Natural killer cell (primary cell): ENCODE measurements around the gene GGTA1. TPM values are rescaled to one million over a fixed set of nuclear protein-coding genes. Genes with fewer than 3 reads are reported as not detected.

Source experiments
- ATAC-seq, 3 donors: fragments of 150-1000 bp in 2 of 3; fragments of 200-7000 bp in 1 of 3; cut with Tn5 transposase; 1 replicate in 1 of 3; 2 replicates in 2 of 3; pipeline ENCODE4 v1.10.0; 2021; ENCODE audit warnings: mild to moderate bottlenecking in 2 of 3, moderate library complexity in 2 of 3
- DNase-seq, 2 donors: peaks; one replicate each; pipeline versions ENCODE4 v3.0.0 to v3.0.0-alpha.2; 2013 to 2021; ENCODE audit warnings: mixed read lengths in 1 of 2
- H3K27ac ChIP-seq: one replicate; pipeline ENCODE4 v1.5.1; 2013; ENCODE audit warnings: mild to moderate bottlenecking, low read length
- H3K27me3 ChIP-seq: one replicate; pipeline ENCODE4 v1.6.1; 2013; ENCODE audit warnings: low read length; ENCODE audit not compliant: control insufficient read depth, insufficient read depth
- H3K36me3 ChIP-seq: one replicate; pipeline ENCODE4 v1.6.1; 2013; ENCODE audit warnings: low read length; ENCODE audit not compliant: control insufficient read depth, insufficient read depth
- H3K4me1 ChIP-seq: one replicate; pipeline ENCODE4 v1.6.1; 2013; ENCODE audit warnings: low read length; ENCODE audit not compliant: control insufficient read depth, insufficient read depth
- H3K4me3 ChIP-seq: one replicate; pipeline ENCODE4 v1.5.1; 2013; ENCODE audit warnings: low read length
- H3K9me3 ChIP-seq: one replicate; pipeline ENCODE4 v1.6.1; 2013; ENCODE audit warnings: low read length; ENCODE audit not compliant: control insufficient read depth, insufficient read depth
- H3K27ac Mint-ChIP-seq, 2 donors: one replicate each; pipeline ENCODE4 v1.8.0; 2022; ENCODE audit warnings: mild to moderate bottlenecking in 2 of 2, mixed read lengths in 2 of 2, moderate library complexity in 1 of 2
- H3K27me3 Mint-ChIP-seq, 2 donors: one replicate each; pipeline ENCODE4 v1.8.0; 2022; ENCODE audit warnings: low read depth in 2 of 2, mixed read lengths in 2 of 2
- H3K36me3 Mint-ChIP-seq: one replicate; pipeline ENCODE4 v1.8.0; 2022; ENCODE audit warnings: mixed read lengths
- H3K4me1 Mint-ChIP-seq, 2 donors: one replicate each; pipeline ENCODE4 v1.8.0; 2022; ENCODE audit warnings: mixed read lengths in 2 of 2
- H3K4me3 Mint-ChIP-seq: one replicate; pipeline ENCODE4 v1.8.0; 2022; ENCODE audit warnings: mild to moderate bottlenecking, moderate library complexity, mixed read lengths
- H3K9me3 Mint-ChIP-seq, 2 donors: one replicate each; pipeline ENCODE4 v1.8.0; 2022; ENCODE audit warnings: mixed read lengths in 2 of 2
- WGBS: methylation state at CpG from one replicate; pipeline ENCODE4 v1.1.7; 2013; ENCODE audit warnings: missing lambda C conversion rate; ENCODE audit not compliant: insufficient coverage; 5-methylcytosine and 5-hydroxymethylcytosine counted together
- intact Hi-C: fragments of 100-400 bp; cut with micrococcal nuclease; formaldehyde crosslinking; loops from one replicate; pipeline ENCODE4 v1.14.2; 2022
- total RNA-seq, 4 donors: library from RNA; stranded (reverse); fragments of 120-200 nt in 1 of 4; gene quantifications; one replicate each; pipeline versions ENCODE4 v1.2.3 to v1.2.4, GENCODE V29; 2013 to 2022
- TF ChIP-seq, protein P1 (sequence below): fragments of 200-600 bp; IDR thresholded peaks from one replicate; pipeline ENCODE4 v1.8.0; 2022; ENCODE audit warnings: antibody characterized with exemption

Gene GGTA1
- under 1 TPM; 0.23 to 0.87 (median 0.55) TPM for total RNA-seq
- total RNA-seq (2013): 7.6 TPM

DNA sequence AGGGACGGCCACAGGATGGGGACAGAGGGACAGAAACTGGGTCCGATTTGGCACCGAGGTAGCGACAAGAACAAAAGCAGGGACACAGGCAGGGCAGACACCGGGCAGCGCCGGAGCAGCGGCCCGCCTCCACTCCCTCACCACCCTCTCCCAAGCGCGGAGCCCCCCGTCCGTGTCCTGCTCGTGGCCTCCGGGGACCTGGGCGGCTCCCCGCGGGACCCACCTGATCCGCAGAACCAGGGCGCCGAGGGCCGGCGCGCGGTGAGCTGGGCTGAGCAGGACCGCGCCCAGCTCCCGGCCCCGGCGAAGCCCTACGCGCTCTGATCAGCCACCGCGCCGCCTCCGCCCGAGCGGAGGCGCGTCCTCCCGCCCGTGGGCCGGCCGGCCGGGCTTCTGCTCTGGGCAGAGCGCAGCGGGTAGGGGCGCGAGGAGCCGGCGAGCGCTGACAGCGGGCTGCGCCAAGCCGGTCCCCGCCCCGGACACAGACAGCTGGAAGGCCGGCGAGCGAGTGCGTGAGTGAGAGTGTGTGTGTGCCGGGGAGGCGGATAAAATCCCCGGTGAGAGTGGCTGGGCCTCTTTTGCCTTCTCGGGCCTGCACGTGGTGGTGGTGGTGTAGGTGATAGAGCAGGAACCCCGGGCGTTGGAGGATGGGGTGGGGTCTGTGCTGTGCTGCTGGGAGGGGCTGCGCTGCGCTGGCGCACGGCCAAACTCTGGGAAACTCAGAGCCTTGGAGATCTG, at the start of gene GGTA1:
Gene GGTA1, minus strand, starts transcription at position 418 of the 738 bp plus-strand sequence. CDS start 31,922 bp downstream, outside the sequence.
- intact Hi-C loops: no loop called here
- ATAC-seq: peak in 2 of 3 donors; percentile 54 to 56
- H3K36me3 ChIP-seq: no peaks in the 10 kb centered on the region
- H3K9me3 ChIP-seq: no peaks in the 10 kb centered on the region
- peaks cover 21% of the 10 kb centered on the region for H3K4me1 ChIP-seq
- peaks cover 16% of the 10 kb centered on the region for H3K27me3 ChIP-seq
- peaks cover 55 to 60% of the 10 kb centered on the region in 2 donors for H3K27me3 Mint-ChIP-seq
- peak within 1 kb of the TSS; percentile 70 for H3K4me3 Mint-ChIP-seq
- H3K36me3 Mint-ChIP-seq: no peaks in the 10 kb centered on the region
- H3K4me3 ChIP-seq: peak within 1 kb of the TSS; percentile 0
- H3K27ac Mint-ChIP-seq: no peak within 1 kb of the TSS
- TF ChIP-seq, protein P1, sequence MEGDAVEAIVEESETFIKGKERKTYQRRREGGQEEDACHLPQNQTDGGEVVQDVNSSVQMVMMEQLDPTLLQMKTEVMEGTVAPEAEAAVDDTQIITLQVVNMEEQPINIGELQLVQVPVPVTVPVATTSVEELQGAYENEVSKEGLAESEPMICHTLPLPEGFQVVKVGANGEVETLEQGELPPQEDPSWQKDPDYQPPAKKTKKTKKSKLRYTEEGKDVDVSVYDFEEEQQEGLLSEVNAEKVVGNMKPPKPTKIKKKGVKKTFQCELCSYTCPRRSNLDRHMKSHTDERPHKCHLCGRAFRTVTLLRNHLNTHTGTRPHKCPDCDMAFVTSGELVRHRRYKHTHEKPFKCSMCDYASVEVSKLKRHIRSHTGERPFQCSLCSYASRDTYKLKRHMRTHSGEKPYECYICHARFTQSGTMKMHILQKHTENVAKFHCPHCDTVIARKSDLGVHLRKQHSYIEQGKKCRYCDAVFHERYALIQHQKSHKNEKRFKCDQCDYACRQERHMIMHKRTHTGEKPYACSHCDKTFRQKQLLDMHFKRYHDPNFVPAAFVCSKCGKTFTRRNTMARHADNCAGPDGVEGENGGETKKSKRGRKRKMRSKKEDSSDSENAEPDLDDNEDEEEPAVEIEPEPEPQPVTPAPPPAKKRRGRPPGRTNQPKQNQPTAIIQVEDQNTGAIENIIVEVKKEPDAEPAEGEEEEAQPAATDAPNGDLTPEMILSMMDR: no peak
- no peak for DNase-seq
- no peak within 1 kb of the TSS for H3K27ac ChIP-seq
- H3K9me3 Mint-ChIP-seq: no peaks in the 10 kb centered on the region
- WGBS: 1% methylated on average over 72 of the region's 72 CpGs
- peaks cover 16% of the 10 kb centered on the region in 2 donors for H3K4me1 Mint-ChIP-seq

DNA sequence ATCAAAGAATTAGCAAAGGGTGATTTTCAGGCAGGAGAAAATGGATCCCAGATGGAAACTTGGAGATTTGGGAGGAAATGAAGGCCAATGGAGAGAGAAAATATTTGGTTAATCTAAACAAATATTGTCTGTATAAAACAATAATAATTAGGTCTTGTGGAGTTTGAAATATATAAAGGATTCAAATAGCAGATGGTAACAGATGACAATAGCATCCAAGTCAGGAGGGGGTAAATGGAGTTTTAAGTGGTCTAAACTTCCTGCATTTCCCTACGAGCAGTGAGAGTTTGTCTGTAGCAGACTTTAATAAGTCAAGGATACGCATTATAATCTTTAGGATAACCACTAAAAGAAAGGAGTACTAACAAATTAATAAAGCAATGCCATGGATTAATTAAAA, 49.0 kb upstream of the GGTA1 start:
- peaks cover 7 to 22% of the 10 kb centered on the region in 2 donors for H3K27me3 Mint-ChIP-seq
- TF ChIP-seq, protein P1: no peak
- H3K27ac Mint-ChIP-seq: no peak overlapping the region
- Histone ChIP-seq H3K36me3 (no peaks in the 10 kb centered on the region), H3K4me1 (peaks cover 17% of the 10 kb centered on the region), H3K9me3 (no peaks in the 10 kb centered on the region), H3K27me3 (no peaks in the 10 kb centered on the region), H3K4me3 (no peak overlapping the region), H3K27ac (no peak overlapping the region)
- intact Hi-C loops: loop anchor here (10.0 kb wide), 1 partner anchor 806 kb away; no protein-coding TSS in a partner anchor
- DNase-seq: no peak
- 89% methylated on average over 1 of the region's 2 CpGs for WGBS
- ATAC-seq: no peak
- H3K9me3 Mint-ChIP-seq: no peaks in the 10 kb centered on the region
- H3K4me3 Mint-ChIP-seq: no peak overlapping the region
- H3K4me1 Mint-ChIP-seq: peaks cover 0 to 20% of the 10 kb centered on the region in 2 donors
- no peaks in the 10 kb centered on the region for H3K36me3 Mint-ChIP-seq

DNA sequence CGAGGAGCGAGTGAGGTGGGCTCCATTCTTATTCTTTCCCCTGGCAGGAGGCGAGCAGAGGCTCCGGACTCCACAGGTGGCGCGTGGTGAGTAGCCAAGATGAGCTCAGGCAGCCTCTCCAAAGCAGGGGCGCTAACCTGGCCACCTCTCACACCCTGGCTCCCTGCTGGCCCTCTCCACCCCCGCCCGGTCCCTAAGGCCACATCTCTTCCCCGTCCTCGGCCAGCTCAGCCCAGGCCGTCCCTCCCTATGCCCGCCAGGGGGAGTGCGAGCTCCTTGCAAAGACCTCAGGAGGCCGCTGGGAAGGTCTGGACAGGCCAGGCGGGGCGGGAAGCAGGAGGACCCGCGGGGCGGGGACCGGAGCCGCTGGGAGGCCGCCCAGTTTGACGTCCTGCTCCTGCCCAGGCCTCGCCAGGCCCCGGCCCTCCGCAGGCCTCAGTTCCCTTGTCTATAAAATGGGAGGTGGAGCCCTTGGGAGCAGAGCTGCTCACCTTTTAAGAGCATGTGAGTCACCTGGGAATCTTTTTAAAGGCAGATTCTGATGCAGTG, 46.3 kb upstream of the GGTA1 start:
- Histone ChIP-seq H3K27ac (no peak overlapping the region), H3K4me1 (peaks cover 17% of the 10 kb centered on the region), H3K9me3 (no peaks in the 10 kb centered on the region), H3K27me3 (no peaks in the 10 kb centered on the region), H3K4me3 (no peak overlapping the region), H3K36me3 (no peaks in the 10 kb centered on the region)
- peaks cover 0 to 6% of the 10 kb centered on the region in 2 donors for H3K4me1 Mint-ChIP-seq
- DNase-seq (peak; percentile 68 to 74), ATAC-seq (peak; percentile 76 to 84 (median 81))
- no peaks in the 10 kb centered on the region for H3K36me3 Mint-ChIP-seq
- 8% methylated on average over 27 of the region's 27 CpGs for WGBS
- TF ChIP-seq, protein P1: peak; percentile 94
- intact Hi-C loops: loop anchor here (1.0 to 10.0 kb wide), 3 partner anchors 138 to 809 kb away; no protein-coding TSS in a partner anchor
- H3K27ac Mint-ChIP-seq: no peak overlapping the region
- no peaks in the 10 kb centered on the region for H3K9me3 Mint-ChIP-seq
- no peak overlapping the region for H3K4me3 Mint-ChIP-seq
- H3K27me3 Mint-ChIP-seq: peaks cover 13% of the 10 kb centered on the region in 2 donors
